ENCODE measurements around the gene GTF3C2. TPM values are rescaled to one million over a fixed set of nuclear protein-coding genes. Genes with fewer than 3 reads are reported as not detected.

GTF3C2 gene
- total and polyA plus RNA-seq, 4 donors, result 9.7 to 20.6 (median 14.7) TPM

GRCh38 chr2:27370816-27371620 lies 14.5 kb upstream of the GTF3C2 start:
- Histone ChIP-seq H3K36me3 (ENCODE audit: control insufficient read depth in 4 of 4, insufficient read depth in 3 of 4, low read depth in 1 of 4, low read length in 3 of 4) (peaks cover 18 to 51% (median 36%) of the 10 kb centered on the region in 4 donors), H3K9ac (ENCODE audit: low read depth in 1 of 2, low read length in 2 of 2) (peak overlapping the region; percentile 85 to 93), H3K27me3 (ENCODE audit: control insufficient read depth in 4 of 4, insufficient read depth in 4 of 4, low read length in 3 of 4) (no peaks in the 10 kb centered on the region), H3K4me1 (ENCODE audit: control insufficient read depth in 4 of 4, insufficient read depth in 4 of 4, low read length in 3 of 4) (peaks cover 0 to 36% (median 29%) of the 10 kb centered on the region in 4 donors), H3K9me3 (ENCODE audit: control insufficient read depth in 4 of 4, low read length in 3 of 4) (no peaks in the 10 kb centered on the region), H3K4me3 (ENCODE audit: low read depth in 1 of 3, low read length in 3 of 3) (peak overlapping the region; percentile 90 to 94 (median 94)), H3K27ac (ENCODE audit: low read depth in 1 of 2, low read length in 2 of 2) (peak overlapping the region; percentile 81 to 92)
- DNase-seq (ENCODE audit: low spot score), result peak; percentile 53
- peak; percentile 15 for TF ChIP-seq SP1 (IDR thresholded peaks at IDR 0.05)
- TF ChIP-seq GABPA (IDR thresholded peaks at IDR 0.05 in 1 of 2, conservative IDR thresholded peaks at IDR 0.05 in 1 of 2), result peak in 1 of 2 donors; percentile 10
- no peak for TF ChIP-seq CTCF (IDR thresholded peaks at IDR 0.05; ENCODE audit: low read depth, low read length, missing input control)
- under 1% methylated on average over 46 of the region's 46 CpGs for WGBS

GRCh38 chr2:27370026-27370815 lies 13.7 kb upstream of the GTF3C2 start, which contains the start of the genes EIF2B4 and SNX17:
TSS of gene EIF2B4 (minus strand) at chr2:27370338. CDS start at chr2:27370314, 24 bp downstream.
TSS of gene SNX17 (plus strand) at chr2:27370616. CDS start at chr2:27370744, 128 bp downstream.
- TF ChIP-seq RAD21 (IDR thresholded peaks at IDR 0.05) (peak; percentile 69 to 72), EGR1 (IDR thresholded peaks at IDR 0.05; ENCODE audit: low read depth in 2 of 2) (peak in 1 of 2 donors; percentile 29), FOXA1 (IDR thresholded peaks at IDR 0.05) (peak; percentile 35), SP1 (IDR thresholded peaks at IDR 0.05) (peak; percentile 96), REST (IDR thresholded peaks at IDR 0.05) (peak; percentile 72), CTCF (IDR thresholded peaks at IDR 0.05; ENCODE audit: low read depth, low read length, missing input control) (peak; percentile 62), FOXA2 (IDR thresholded peaks at IDR 0.05) (no peak), YY1 (IDR thresholded peaks at IDR 0.05) (peak; percentile 98), HNF4G (IDR thresholded peaks at IDR 0.05) (peak; percentile 24), HNF4A (conservative IDR thresholded peaks at IDR 0.05) (peak; percentile 70 to 77), ZBTB33 (IDR thresholded peaks at IDR 0.05) (peak; percentile 97), MAX (IDR thresholded peaks at IDR 0.05) (peak; percentile 98), JUND (IDR thresholded peaks at IDR 0.05) (no peak), GABPA (IDR thresholded peaks at IDR 0.05 in 1 of 2, conservative IDR thresholded peaks at IDR 0.05 in 1 of 2) (peak in 1 of 2 donors; percentile 90), RXRA (IDR thresholded peaks at IDR 0.05) (peak; percentile 52 to 62), NR2F2 (IDR thresholded peaks at IDR 0.05) (no peak), TAF1 (conservative IDR thresholded peaks at IDR 0.05) (peak; percentile 62), ATF3 (IDR thresholded peaks at IDR 0.05) (peak; percentile 58)
- H3K4me1 ChIP-seq (ENCODE audit: control insufficient read depth in 4 of 4, insufficient read depth in 4 of 4, low read length in 3 of 4), result peaks cover 0 to 32% (median 25%) of the 10 kb centered on the region in 4 donors
- H3K4me3 ChIP-seq (ENCODE audit: low read depth in 1 of 3, low read length in 3 of 3), result peak within 1 kb of the TSS; percentile 90 to 94 (median 94)
- peak; percentile 99 for DNase-seq (ENCODE audit: low spot score)
- H3K9me3 ChIP-seq (ENCODE audit: control insufficient read depth in 4 of 4, low read length in 3 of 4), result no peaks in the 10 kb centered on the region
- H3K27me3 ChIP-seq (ENCODE audit: control insufficient read depth in 4 of 4, insufficient read depth in 4 of 4, low read length in 3 of 4), result no peaks in the 10 kb centered on the region
- H3K36me3 ChIP-seq (ENCODE audit: control insufficient read depth in 4 of 4, insufficient read depth in 3 of 4, low read depth in 1 of 4, low read length in 3 of 4), result peaks cover 14 to 49% (median 38%) of the 10 kb centered on the region in 4 donors
- H3K9ac ChIP-seq (ENCODE audit: low read depth in 1 of 2, low read length in 2 of 2), result peak within 1 kb of the TSS; percentile 85 to 93
- under 1% methylated on average over 85 of the region's 85 CpGs for WGBS
- peak within 1 kb of the TSS; percentile 81 to 92 for H3K27ac ChIP-seq (ENCODE audit: low read depth in 1 of 2, low read length in 2 of 2)

Data from liver (tissue), 9 donors.